Vagina (tissue), 1 donor: ENCODE data around the gene AMDHD1. TPM values are rescaled to one million over a fixed set of nuclear protein-coding genes. Genes with fewer than 3 reads are reported as not detected.

Experiments
- total RNA-seq: library from RNA; depleted of rRNA; stranded (reverse); fragments of >200 nt; gene quantifications from one replicate; pipeline ENCODE4 v1.2.3, GENCODE V29; 2016

Gene AMDHD1
- total RNA-seq, 1 donor from 2014 or later = 0.49 TPM

Other genes starting within 250 kb of the AMDHD1 start
- 21.9 TPM for gene NTN4, start 152.6 kb upstream of the AMDHD1 start, total RNA-seq
- gene SNRPF, start 84.4 kb upstream of the AMDHD1 start, total RNA-seq = 4.9 TPM
- not detected for gene CCDC38, start 717 bp upstream of the AMDHD1 start, total RNA-seq
- gene HAL, start 53.0 kb downstream of the AMDHD1 start, total RNA-seq = 0.74 TPM
- 71.5 TPM for gene LTA4H, start 92.3 kb downstream of the AMDHD1 start, total RNA-seq